Loucy (cell line): ENCODE data around the gene MYO1D.

Experiments used
- H2AFZ ChIP-seq: fragments of 200-600 bp; sonication (generic); 2 replicates; pipeline ENCODE4 v1.6.0; 2016; ENCODE audit warnings: antibody characterized with exemption, mild to moderate bottlenecking, low read length, moderate library complexity
- H3F3A ChIP-seq: fragments of 200-600 bp; 2 replicates; pipeline ENCODE4 v1.6.0; 2016; ENCODE audit warnings: antibody characterized with exemption, low read depth, mild to moderate bottlenecking
- H3K27me3 ChIP-seq: fragments of 200-600 bp; sonication (generic); 2 replicates; pipeline ENCODE4 v1.6.1; 2014; ENCODE audit warnings: low read length, mild to moderate bottlenecking; ENCODE audit not compliant: insufficient read depth, poor library complexity, severe bottlenecking
- H3K36me3 ChIP-seq: fragments of 200-600 bp; sonication (generic); 2 replicates; pipeline ENCODE4 v1.6.1; 2016; ENCODE audit warnings: low read length; ENCODE audit not compliant: insufficient read depth
- H3K4me1 ChIP-seq: fragments of 200-600 bp; sonication (generic); 2 replicates; pipeline ENCODE4 v1.5.1; 2014; ENCODE audit warnings: low read length, mild to moderate bottlenecking; ENCODE audit not compliant: insufficient read depth, poor library complexity, severe bottlenecking
- H3K4me2 ChIP-seq: fragments of 200-600 bp; sonication (generic); 2 replicates; pipeline ENCODE4 v1.6.0; 2014; ENCODE audit warnings: antibody characterized with exemption, low read length, low read depth, mild to moderate bottlenecking; ENCODE audit not compliant: poor library complexity, severe bottlenecking
- H3K4me3 ChIP-seq: fragments of 200-600 bp; sonication (generic); 2 replicates; pipeline ENCODE4 v1.5.1; 2014; ENCODE audit warnings: low read length, mild to moderate bottlenecking, mixed read lengths; ENCODE audit not compliant: poor library complexity, severe bottlenecking
- H3K79me2 ChIP-seq: fragments of 200-600 bp; sonication (generic); 2 replicates; pipeline ENCODE4 v1.6.1; 2014; ENCODE audit warnings: low read length; ENCODE audit not compliant: insufficient read depth
- H3K9ac ChIP-seq: fragments of 200-600 bp; sonication (generic); 2 replicates; pipeline ENCODE4 v1.6.0; 2014; ENCODE audit warnings: mild to moderate bottlenecking, low read depth, low read length, moderate library complexity; ENCODE audit not compliant: poor library complexity, severe bottlenecking
- H3K9me2 ChIP-seq: fragments of 200-600 bp; sonication (generic); replicated peaks from 2 replicates; pipeline ENCODE4 v1.6.1; 2016; ENCODE audit warnings: low read depth, low read length, mixed read lengths
- H3K9me3 ChIP-seq: fragments of 200-600 bp; sonication (generic); 2 replicates; pipeline ENCODE4 v1.6.1; 2014; ENCODE audit warnings: mild to moderate bottlenecking, antibody characterized with exemption, low read length, low read depth; ENCODE audit not compliant: insufficient read depth
- H4K20me1 ChIP-seq: fragments of 200-600 bp; sonication (generic); 2 replicates; pipeline ENCODE4 v1.6.0; 2014; ENCODE audit warnings: antibody characterized with exemption, low read length, mild to moderate bottlenecking; ENCODE audit not compliant: insufficient read depth, poor library complexity, severe bottlenecking
- CTCF ChIP-seq: fragments of 200-600 bp; sonication (generic); conservative IDR thresholded peaks from 2 replicates; pipeline ENCODE4 v1.5.1; 2014; ENCODE audit warnings: mild to moderate bottlenecking, antibody characterized with exemption, low read length
- EZH2phosphoT487 ChIP-seq: fragments of 200-600 bp; IDR thresholded peaks from 2 replicates; pipeline ENCODE4 v1.6.1; 2018; ENCODE audit warnings: antibody characterized with exemption, mild to moderate bottlenecking, moderate library complexity, borderline replicate concordance

MYO1D gene

GRCh38 chr17:32793841-32794240 lies 83.1 kb downstream of the MYO1D start:
- Histone ChIP-seq H3F3A (no peaks in the 10 kb centered on the region), H3K9me3 (no peaks in the 10 kb centered on the region), H3K4me2 (no peak overlapping the region), H3K9me2 (no peaks in the 10 kb centered on the region), H3K4me3 (no peak overlapping the region), H3K36me3 (no peaks in the 10 kb centered on the region), H4K20me1 (no peaks in the 10 kb centered on the region), H2AFZ (no peak overlapping the region), H3K27me3 (no peaks in the 10 kb centered on the region), H3K79me2 (no peaks in the 10 kb centered on the region), H3K4me1 (no peaks in the 10 kb centered on the region), H3K9ac (no peak overlapping the region)
- TF ChIP-seq EZH2phosphoT487 (no peak), CTCF (no peak)

GRCh38 chr17:32792207-32792606 lies 84.7 kb downstream of the MYO1D start:
- H3K4me3 ChIP-seq, result no peak overlapping the region
- no peaks in the 10 kb centered on the region for H3F3A ChIP-seq
- no peaks in the 10 kb centered on the region for H3K79me2 ChIP-seq
- no peaks in the 10 kb centered on the region for H4K20me1 ChIP-seq
- H3K4me2 ChIP-seq, result no peak overlapping the region
- no peaks in the 10 kb centered on the region for H3K4me1 ChIP-seq
- no peaks in the 10 kb centered on the region for H3K9me2 ChIP-seq
- H2AFZ ChIP-seq, result no peak overlapping the region
- no peaks in the 10 kb centered on the region for H3K9me3 ChIP-seq
- no peak overlapping the region for H3K9ac ChIP-seq
- H3K36me3 ChIP-seq, result no peaks in the 10 kb centered on the region
- TF ChIP-seq CTCF (no peak), EZH2phosphoT487 (no peak)
- H3K27me3 ChIP-seq, result no peaks in the 10 kb centered on the region

GRCh38 chr17:32786169-32786568 lies 90.8 kb downstream of the MYO1D start:
- H3K4me2 ChIP-seq, result no peak overlapping the region
- no peaks in the 10 kb centered on the region for H3K27me3 ChIP-seq
- no peak overlapping the region for H3K9ac ChIP-seq
- no peaks in the 10 kb centered on the region for H3K9me3 ChIP-seq
- no peak overlapping the region for H3K4me3 ChIP-seq
- H3K4me1 ChIP-seq, result no peaks in the 10 kb centered on the region
- H4K20me1 ChIP-seq, result no peaks in the 10 kb centered on the region
- TF ChIP-seq EZH2phosphoT487 (no peak), CTCF (no peak)
- H3K9me2 ChIP-seq, result no peaks in the 10 kb centered on the region
- no peaks in the 10 kb centered on the region for H3K36me3 ChIP-seq
- H2AFZ ChIP-seq, result no peak overlapping the region
- no peaks in the 10 kb centered on the region for H3F3A ChIP-seq
- no peaks in the 10 kb centered on the region for H3K79me2 ChIP-seq
